Body of pancreas (tissue), 4 donors: ENCODE data around the gene GMDS. TPM values are rescaled to one million over a fixed set of nuclear protein-coding genes. Genes with fewer than 3 reads are reported as not detected.

Experiments used
- ATAC-seq: fragments of 150-250 bp; one replicate; pipeline ENCODE4 v1.9.1; 2016
- DNase-seq, 4 donors: peaks; one replicate each; pipeline ENCODE4 v3.0.0-alpha.2; 2019
- H3K27ac ChIP-seq, 4 donors: fragments of 200-600 bp; sonication (generic); 1 replicate in 3 of 4; 2 replicates in 1 of 4; pipeline versions ENCODE4 v1.5.1 to v1.6.1; 2016 to 2019; ENCODE audit warnings: mild to moderate bottlenecking in 1 of 4, mixed read lengths in 1 of 4, moderate library complexity in 1 of 4
- H3K27me3 ChIP-seq, 2 donors: fragments of 200-600 bp; sonication (generic); one replicate each; pipeline ENCODE4 v1.6.0; 2016; ENCODE audit warnings: mild to moderate bottlenecking in 1 of 2
- H3K36me3 ChIP-seq, 2 donors: fragments of 200-600 bp; sonication (generic); replicated peaks in 1 of 2; 2 replicates each; pipeline ENCODE4 v1.5.1; 2016; ENCODE audit warnings: low read depth in 2 of 2; ENCODE audit not compliant: insufficient read depth in 1 of 2
- H3K4me1 ChIP-seq: fragments of 200-600 bp; sonication (generic); one replicate; pipeline ENCODE4 v1.6.0; 2016
- H3K4me3 ChIP-seq, 2 donors: fragments of 200-600 bp; sonication (generic); 1 replicate in 1 of 2; 2 replicates in 1 of 2; pipeline ENCODE4 v1.5.1; 2016 to 2019
- H3K9me3 ChIP-seq, 3 donors: fragments of 200-600 bp; sonication (generic); 1 replicate in 2 of 3; 2 replicates in 1 of 3; pipeline ENCODE4 v1.5.1; 2016
- POLR2A ChIP-seq, 3 donors: fragments of 450-650 bp; IDR thresholded peaks; one replicate each; pipeline ENCODE4 v1.6.1; 2016; ENCODE audit warnings: antibody characterized with exemption in 3 of 3, mild to moderate bottlenecking in 2 of 3
- WGBS, 2 donors: methylation state at CpG; one replicate each; pipeline ENCODE4 v1.1.5; 2017; 5-methylcytosine and 5-hydroxymethylcytosine counted together
- intact Hi-C: fragments of 100-400 bp; cut with DNase I; formaldehyde crosslinking; loops from one replicate; pipeline ENCODE4 v1.15.1; 2023
- total RNA-seq, 2 donors: library from RNA; depleted of rRNA; stranded (reverse); fragments of >200 nt; gene quantifications; one replicate each; pipeline ENCODE4 v1.1.0, GENCODE V29; 2016
- TF ChIP-seq, protein P1 (sequence below), 7 experiments: fragments of 450-650 bp in 4 of 7; fragments of 200-600 bp in 3 of 7; sonication (generic) in 3 of 7; IDR thresholded peaks; one replicate each; pipeline ENCODE4 v1.5.1; 2016 to 2019; ENCODE audit warnings: antibody characterized with exemption in 7 of 7

The GMDS gene
- total RNA-seq, 2 donors from 2014 or later: 34.5 to 63.3 TPM

DNA sequence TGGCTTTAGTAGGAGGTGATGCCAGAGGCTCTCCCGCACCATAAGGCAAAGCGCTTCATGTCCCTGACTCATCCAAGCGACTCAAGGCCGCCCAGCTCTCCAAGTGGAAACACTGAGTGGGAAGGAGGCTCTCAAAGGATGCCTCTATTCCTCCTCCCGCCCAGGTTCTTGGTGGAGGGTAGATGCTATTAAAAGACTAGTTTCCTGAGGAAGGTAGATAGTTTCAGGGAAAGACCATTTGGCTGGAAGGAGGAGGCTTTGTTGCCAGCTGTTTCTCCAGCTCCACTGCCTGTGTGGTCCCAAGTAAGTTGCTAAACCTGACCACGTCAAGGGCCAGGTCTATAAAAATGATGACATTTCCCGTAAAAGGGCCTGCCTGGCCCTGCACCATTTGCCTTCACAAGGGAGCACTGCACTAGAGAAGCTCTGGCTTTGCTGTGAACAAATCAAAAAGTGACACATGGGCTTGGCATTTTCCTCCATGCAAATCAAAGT lies 48.2 kb downstream of the GMDS start:
- peak in 1 of 4 donors; percentile 42 for DNase-seq
- H3K9me3 ChIP-seq: no peaks in the 10 kb centered on the region
- intact Hi-C loops: loop anchor here (5.0 kb wide), 1 partner anchor 595 kb away; no protein-coding TSS in a partner anchor
- peak; percentile 38 for ATAC-seq
- H3K27ac ChIP-seq: no peak overlapping the region
- H3K27me3 ChIP-seq: no peaks in the 10 kb centered on the region
- no peak overlapping the region for H3K4me3 ChIP-seq
- no peaks in the 10 kb centered on the region for H3K36me3 ChIP-seq
- WGBS, 2 donors: 79 to 83% methylated on average over 7 of the region's 7 CpGs
- no peak for TF ChIP-seq POLR2A (IDR thresholded peaks at IDR 0.05)
- TF ChIP-seq, protein P1, sequence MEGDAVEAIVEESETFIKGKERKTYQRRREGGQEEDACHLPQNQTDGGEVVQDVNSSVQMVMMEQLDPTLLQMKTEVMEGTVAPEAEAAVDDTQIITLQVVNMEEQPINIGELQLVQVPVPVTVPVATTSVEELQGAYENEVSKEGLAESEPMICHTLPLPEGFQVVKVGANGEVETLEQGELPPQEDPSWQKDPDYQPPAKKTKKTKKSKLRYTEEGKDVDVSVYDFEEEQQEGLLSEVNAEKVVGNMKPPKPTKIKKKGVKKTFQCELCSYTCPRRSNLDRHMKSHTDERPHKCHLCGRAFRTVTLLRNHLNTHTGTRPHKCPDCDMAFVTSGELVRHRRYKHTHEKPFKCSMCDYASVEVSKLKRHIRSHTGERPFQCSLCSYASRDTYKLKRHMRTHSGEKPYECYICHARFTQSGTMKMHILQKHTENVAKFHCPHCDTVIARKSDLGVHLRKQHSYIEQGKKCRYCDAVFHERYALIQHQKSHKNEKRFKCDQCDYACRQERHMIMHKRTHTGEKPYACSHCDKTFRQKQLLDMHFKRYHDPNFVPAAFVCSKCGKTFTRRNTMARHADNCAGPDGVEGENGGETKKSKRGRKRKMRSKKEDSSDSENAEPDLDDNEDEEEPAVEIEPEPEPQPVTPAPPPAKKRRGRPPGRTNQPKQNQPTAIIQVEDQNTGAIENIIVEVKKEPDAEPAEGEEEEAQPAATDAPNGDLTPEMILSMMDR (IDR thresholded peaks at IDR 0.05): no peak
- peaks cover 7% of the 10 kb centered on the region for H3K4me1 ChIP-seq

DNA sequence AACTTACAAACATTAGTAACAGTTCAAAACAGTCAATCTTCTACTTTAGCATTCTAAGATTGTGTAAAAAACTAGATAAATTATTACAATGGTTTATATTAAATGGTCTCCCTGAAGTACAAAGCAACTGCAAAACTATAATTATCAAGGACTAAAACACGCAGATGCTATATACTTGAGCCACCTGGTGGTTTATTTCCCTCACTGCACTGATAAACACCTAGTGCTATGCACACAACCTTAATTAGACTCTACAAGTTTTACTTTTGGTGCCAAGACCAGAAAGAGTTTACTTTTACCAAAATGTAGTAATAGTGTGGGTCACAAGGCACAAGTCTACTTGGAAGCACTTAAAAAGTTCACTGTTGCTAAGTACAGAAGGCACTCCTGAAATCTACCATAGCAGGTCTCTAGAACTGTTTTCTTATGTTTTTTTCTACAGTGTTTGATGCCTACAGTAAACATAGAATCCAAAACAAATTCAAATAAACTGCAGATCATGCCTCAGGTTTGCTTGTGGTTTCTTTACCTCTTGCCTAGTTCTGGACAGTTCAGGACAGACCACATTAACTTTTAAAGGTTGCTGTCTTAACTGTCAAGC lies 49.2 kb downstream of the GMDS start:
- Histone ChIP-seq H3K9me3 (no peaks in the 10 kb centered on the region), H3K4me3 (no peak overlapping the region), H3K36me3 (no peaks in the 10 kb centered on the region), H3K4me1 (peaks cover 7% of the 10 kb centered on the region), H3K27ac (no peak overlapping the region), H3K27me3 (no peaks in the 10 kb centered on the region)
- TF ChIP-seq, protein P1 (IDR thresholded peaks at IDR 0.05): peak; percentile 53 to 87 (median 80)
- TF ChIP-seq POLR2A (IDR thresholded peaks at IDR 0.05): no peak
- peak; percentile 78 for ATAC-seq
- 0% methylated on average over 1 of the region's 1 CpG for WGBS, 2 donors
- peak; percentile 43 to 66 (median 54) for DNase-seq
- intact Hi-C loops: loop anchor here (5.0 kb wide), 1 partner anchor 594 kb away; no protein-coding TSS in a partner anchor

DNA sequence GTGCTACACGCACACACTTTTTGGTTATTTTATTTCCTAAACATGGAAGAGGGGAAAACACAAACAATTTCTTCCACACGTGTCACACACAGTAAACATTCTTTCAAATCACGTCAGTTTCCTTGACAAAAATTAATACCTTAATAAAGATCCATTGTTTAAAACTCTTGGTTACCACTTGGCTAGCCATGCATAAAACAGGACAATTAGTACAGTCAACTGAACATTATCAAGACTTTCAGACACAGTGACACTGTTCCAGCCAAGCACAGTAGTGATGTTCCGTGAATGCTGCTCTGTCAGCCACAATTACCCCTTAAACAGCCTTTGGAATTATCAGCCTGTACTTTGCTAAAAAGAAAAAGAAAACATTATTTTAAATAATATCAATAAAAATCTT lies 50.8 kb downstream of the GMDS start:
- DNase-seq (no peak), ATAC-seq (no peak)
- Histone ChIP-seq H3K9me3 (no peaks in the 10 kb centered on the region), H3K4me3 (no peak overlapping the region), H3K4me1 (peaks cover 7% of the 10 kb centered on the region), H3K27ac (no peak overlapping the region), H3K36me3 (no peaks in the 10 kb centered on the region), H3K27me3 (no peaks in the 10 kb centered on the region)
- TF ChIP-seq, protein P1 (IDR thresholded peaks at IDR 0.05): no peak
- TF ChIP-seq POLR2A (IDR thresholded peaks at IDR 0.05): no peak
- intact Hi-C loops: loop anchor here (5.0 kb wide), 1 partner anchor 592 kb away; no protein-coding TSS in a partner anchor
- 69 to 76% methylated on average over 4 of the region's 4 CpGs for WGBS, 2 donors

DNA sequence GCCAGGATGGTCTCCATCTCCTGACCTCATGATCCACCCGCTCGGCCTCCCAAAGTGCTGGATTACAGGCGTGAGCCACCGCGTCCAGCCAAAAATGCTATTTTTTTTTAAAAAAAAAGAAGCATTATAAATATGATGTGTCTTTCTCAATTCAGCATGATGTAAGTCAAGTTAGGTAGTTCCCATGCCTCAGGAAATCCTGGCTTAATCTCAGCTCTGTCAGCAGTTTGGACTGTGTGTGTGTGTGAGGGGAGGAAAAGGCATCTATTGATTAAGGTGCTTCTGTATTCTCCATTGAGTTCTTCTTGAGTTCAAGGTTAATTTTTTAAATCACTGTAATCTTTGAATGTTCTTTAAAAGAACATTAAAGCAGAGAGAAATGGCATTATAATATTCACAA lies 51.5 kb downstream of the GMDS start:
- Histone ChIP-seq H3K9me3 (no peaks in the 10 kb centered on the region), H3K4me3 (no peak overlapping the region), H3K27ac (no peak overlapping the region), H3K36me3 (no peaks in the 10 kb centered on the region), H3K4me1 (peaks cover 7% of the 10 kb centered on the region), H3K27me3 (no peaks in the 10 kb centered on the region)
- ATAC-seq (no peak), DNase-seq (no peak)
- intact Hi-C loops: no loop called here
- TF ChIP-seq, protein P1 (IDR thresholded peaks at IDR 0.05): no peak
- no peak for TF ChIP-seq POLR2A (IDR thresholded peaks at IDR 0.05)
- WGBS, 2 donors: 95 to 100% methylated on average over 5 of the region's 5 CpGs

DNA sequence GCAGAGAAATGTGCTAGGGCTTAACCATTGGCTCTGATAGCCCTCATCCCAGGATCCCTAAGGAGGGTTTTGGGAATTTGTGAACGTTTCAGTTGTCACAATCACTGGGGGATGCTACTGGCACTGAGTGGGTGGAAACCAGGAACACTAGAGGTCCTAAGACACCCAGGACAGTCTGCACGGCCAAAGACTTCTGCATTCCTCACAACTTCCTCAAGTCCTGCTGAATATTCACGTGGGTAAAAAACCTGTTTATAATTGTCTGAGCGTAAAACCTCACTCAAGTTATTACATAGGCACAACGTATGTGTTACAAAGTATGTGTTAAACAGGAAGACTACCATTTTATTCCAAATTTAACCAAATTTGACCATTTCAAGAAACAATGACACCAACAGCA lies 52.4 kb downstream of the GMDS start:
- intact Hi-C loops: no loop called here
- Histone ChIP-seq H3K36me3 (no peaks in the 10 kb centered on the region), H3K27ac (no peak overlapping the region), H3K4me1 (peaks cover 7% of the 10 kb centered on the region), H3K27me3 (no peaks in the 10 kb centered on the region), H3K9me3 (no peaks in the 10 kb centered on the region), H3K4me3 (no peak overlapping the region)
- WGBS, 2 donors: 71 to 92% methylated on average over 5 of the region's 5 CpGs
- DNase-seq (no peak), ATAC-seq (no peak)
- TF ChIP-seq, protein P1 (IDR thresholded peaks at IDR 0.05): no peak
- no peak for TF ChIP-seq POLR2A (IDR thresholded peaks at IDR 0.05)
